ENCODE measurements around the gene RUNDC3A.
A peak's percentile ranks its signal among the peaks of the same experiment; 100 is the strongest.
"Not testable (repeated sequence)": the region's sequence is repeated elsewhere in the genome, so short reads cannot be mapped to it uniquely, and the experiment has no call there.

Gene RUNDC3A

DNA sequence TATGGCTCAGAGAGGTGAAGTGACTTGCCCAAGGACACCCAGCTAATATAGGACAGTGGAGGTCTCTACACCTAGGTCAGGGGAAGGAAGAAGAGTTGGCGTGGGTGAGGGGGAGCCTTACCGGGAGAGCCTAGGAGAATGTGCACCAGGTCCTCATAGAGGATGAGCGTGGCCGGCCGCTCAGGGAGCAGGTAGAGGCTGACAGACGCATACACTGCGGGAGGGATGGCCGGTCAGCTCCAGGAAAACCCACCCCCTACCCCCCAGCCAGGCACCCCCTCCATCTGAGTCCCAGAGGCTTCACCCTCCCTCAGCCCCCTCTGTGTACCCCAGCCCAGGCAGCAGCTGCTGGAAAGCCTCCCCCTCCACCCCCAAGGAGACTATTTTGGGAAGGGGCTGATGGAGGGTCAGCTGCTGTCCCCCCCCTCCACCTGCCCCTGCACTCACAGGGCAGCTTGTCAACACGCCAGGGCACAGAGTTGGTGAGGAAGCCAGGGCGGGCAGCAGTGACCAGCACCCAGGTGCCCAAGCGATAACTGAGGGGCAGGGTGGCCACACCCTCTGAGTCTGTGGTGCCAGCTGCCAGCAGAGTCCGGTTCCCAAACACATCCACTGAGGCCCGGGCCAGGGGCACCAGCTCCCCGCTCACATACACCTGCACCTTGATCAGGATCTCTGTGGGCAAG is 51.2 kb downstream of the RUNDC3A start:
- DNase-seq (ENCODE audit: low read depth) = no peak

DNA sequence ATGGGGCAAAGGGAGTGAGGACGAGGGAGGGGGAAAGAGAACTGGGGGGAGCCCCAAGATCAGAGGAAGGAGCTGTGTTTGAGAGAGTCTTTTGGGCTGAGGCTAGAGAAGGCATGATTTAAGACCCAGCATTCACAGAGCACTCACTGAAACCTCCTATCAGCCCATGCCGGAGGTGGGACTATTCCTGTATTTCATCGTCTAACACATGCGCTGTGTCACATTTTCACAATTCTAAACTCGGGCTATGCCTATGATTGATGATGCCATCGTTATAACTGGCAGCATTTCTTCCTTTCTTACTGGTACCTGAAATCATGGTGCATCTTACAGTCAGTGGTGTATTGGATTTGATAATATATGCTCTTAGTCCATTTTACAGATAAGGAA is 51.7 kb downstream of the RUNDC3A start:
- no peak for DNase-seq (ENCODE audit: low read depth)

DNA sequence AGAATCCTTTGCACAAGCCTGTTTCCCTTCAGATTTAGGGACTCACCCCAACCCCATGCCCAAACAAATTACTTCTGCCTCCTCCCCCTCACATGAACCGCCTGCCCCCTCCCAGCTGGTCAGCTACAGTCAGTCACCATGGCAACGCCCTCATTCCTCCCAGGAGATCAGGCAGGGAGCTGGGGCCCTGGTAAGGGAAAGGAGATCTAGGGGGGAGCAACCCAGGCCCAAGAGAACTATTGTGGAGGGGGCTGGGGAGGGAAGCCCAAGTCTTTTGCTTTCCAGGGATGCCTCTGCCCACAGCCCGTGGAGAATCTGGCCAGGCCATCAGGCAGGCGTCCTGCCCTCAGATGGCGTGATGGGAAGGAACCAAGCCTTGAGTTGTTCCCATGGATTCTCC is 52.4 kb downstream of the RUNDC3A start:
- DNase-seq (ENCODE audit: low read depth) = no peak

DNA sequence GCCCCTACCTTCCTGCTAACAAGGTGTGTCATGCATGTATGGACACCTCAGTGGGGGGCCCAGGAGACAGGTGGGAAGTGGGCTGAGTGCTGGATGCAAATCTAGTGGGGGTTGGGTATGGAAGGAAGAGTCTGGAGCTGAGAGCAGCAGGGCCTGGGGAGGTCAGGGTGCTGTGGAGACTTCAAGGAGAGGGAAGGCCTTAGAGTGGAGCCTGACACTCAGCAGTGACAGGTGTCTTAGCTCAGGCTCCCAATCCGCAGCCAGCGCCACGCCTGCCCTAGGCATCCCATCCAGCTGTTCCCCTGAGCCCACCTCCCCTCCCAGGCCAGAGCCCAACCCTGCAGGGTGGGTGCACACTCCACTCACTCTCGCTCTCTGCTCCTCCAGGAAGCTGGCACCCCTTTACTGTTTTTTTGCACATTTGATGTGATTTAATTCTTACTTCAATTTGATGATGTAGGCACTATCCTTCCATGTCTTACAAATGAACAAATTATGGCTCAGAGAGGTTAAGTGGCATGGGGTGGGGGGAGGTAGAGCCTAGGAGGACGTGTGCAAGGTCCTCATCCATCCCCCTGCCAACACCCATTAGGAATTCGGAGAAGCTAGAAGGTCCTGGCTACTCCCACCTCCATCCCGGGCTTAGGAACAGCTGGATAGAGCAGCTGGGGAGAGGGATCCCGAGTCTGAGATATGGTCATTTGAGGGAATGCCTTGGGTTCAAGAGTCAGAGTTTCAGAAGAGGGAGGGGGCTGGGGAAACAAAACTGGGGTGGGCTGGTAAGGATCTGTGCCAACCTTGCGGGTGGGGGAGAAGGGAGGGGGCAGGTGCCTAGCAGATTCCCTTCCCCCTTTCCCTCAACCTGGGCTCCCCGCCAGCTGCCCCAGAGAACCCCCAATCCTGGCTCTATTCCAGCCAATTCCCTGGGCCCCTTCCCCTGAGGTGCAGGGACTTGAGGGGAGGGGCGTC is 53.2 kb downstream of the RUNDC3A start:
- no peak for DNase-seq (ENCODE audit: low read depth)

DNA sequence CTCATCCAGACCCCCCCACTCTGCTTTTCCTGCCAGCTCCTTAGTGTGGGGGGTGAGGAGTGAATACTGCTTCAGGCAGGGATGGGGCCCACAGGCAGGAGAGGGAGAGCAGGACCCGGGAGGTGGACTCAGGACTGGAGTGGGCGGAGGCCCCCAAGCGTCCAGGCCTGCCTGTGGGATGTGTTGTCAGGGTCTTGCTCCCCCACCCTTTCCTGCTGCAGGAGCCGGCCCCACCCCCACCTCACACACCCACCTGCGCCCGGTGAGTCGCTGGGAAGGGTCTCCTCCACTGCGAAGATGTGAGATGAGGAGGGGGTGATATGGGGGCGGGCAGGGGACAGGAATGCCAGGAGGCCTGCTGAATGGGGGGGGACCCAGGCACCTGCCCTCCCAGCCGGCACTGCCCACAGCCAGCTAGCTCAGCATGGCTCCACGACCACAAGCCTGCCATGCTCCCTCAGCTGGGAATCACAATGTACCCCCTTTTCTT is 54.1 kb downstream of the RUNDC3A start:
- no peak for DNase-seq (ENCODE audit: low read depth)

DNA sequence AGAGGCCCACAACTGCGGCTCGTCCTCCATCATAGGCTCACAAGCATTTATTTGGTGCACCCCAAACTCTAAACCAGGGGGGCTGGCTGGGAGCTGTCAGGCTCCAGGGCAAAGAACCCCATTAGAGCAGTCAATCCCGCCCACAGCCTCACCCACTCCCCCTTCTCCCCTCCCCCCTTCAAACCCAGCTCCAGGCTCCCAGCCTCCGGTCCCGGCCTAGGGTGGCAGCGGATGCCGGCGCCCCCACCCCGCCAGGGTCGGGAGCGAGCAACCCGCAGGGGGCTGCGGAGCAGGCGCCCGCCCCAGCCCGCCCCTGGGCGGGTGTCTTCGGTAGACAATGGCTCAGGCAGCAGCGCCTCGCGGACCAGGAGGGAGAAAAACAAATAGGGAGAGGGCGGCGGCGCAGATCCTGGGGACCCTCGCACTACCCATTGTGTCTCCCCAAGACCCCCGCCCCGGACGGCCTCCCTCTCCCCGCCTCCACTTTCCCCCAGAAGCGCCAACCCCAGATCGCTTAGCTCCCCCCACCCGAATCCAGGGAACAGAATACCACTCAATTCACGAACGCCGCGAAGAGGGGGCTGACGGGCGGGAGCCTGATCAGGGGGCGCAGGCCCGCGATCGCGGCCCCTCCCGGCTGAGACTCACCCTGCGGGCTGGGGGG is 54.7 kb downstream of the RUNDC3A start:
- DNase-seq (ENCODE audit: low read depth) = no peak

DNA sequence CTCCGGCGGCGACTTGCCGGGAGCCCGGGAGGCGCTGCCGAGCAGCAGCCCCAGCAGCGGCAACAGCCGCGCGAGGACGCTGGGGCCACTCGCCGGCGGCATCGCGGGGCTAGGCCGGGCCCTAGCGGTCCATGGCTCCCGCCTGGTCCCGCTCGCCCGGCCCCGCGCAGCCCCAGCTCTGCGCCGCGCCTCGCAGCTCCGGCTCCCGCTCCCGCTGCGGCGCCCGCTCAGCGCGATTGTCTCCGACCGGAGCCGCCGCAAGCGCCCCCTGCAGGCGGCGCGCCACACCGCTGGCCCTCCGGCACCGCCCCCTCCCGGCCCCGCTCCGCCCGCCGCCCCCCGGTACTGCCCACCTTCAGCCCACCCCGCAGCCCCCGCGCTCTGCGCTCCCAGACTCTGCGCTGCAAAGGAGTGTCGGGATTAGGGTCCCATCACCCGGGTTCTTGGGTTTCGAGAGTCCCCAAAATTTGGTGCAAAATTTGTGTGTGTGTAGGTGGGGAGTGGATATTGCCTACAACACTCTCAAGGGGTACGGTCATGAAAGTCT is 55.3 kb downstream of the RUNDC3A start, which contains the start of gene FAM171A2:
Gene FAM171A2 (minus strand): TSS at position 241 of the 547 bp plus-strand sequence. CDS start 139 bp downstream, at position 102.
- DNase-seq (ENCODE audit: low read depth) = peak; percentile 57

DNA sequence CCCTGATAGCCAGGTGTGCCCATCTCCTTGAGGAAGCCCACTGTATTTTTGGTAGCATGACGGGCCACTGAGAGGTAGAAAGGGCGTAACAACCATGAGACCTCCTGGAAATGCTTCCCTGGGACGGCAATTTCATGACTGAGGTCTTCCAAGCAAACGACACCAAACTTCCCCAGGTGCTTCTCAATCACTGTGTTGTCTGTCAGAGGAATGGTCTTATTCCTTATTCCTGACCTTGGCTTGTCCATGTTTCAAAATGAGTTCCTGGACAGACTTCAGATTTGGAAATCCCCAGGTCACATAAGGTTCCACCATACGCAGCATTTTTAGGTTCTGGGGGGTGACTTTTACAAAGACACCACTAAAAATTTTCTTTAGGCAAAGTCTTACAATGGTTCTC is 56.6 kb downstream of the RUNDC3A start:
- not testable (repeated sequence) for DNase-seq (ENCODE audit: low read depth)

DNA sequence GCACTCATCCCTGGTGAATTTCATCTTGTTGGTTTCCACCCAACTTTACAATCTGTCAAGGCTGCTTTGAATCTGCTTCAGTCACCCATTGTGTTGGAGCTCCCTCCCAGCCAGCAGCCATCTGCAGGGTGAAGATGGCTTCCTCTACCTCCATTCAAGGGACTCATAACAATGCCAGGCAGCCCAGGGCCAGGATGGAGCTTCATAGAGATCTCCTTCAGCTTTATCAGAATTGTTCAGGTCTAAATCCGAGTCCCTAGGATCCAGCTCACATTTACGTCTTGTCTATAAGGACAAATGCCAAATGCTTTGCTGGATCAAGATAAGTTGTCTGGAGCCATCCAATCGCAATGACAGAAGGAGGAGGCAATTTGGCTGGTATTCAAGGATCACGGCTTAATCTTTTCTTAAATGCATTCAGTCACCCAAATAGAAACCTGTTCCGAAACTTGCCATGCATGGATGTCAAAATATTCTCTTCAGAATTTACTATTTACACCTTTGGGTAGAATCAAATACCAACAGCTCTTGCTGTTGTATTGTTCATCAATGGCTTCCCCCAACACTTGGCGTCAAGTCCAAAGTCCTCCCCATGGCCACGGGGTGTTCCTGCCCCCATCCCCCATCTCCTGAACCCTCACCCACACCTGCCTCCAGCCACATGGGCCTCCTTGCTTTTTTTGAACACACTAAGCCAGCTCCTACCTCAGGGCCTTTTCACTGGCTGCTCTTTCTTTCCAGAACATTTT is 59.0 kb downstream of the RUNDC3A start:
- no peak for DNase-seq (ENCODE audit: low read depth)
